Measurements from ENCODE around the gene NRIP3.
A peak's percentile ranks its signal among the peaks of the same experiment; 100 is the strongest.

- peak; percentile 82 for TF ChIP-seq CTCF (IDR thresholded peaks at IDR 0.05)
- TF ChIP-seq EZH2phosphoT487 (IDR thresholded peaks at IDR 0.05), result no peak
- no peak for TF ChIP-seq EZH2 (IDR thresholded peaks at IDR 0.05)
Measured at GRCh38 chr11:9015677-9016076, 11.9 kb upstream of the NRIP3 start.

Data from neural progenitor cell (in vitro differentiated cells).